Measurements from ENCODE around the gene IMP4. TPM values are rescaled to one million over a fixed set of nuclear protein-coding genes. Genes with fewer than 3 reads are reported as not detected.

IMP4 gene
- total and polyA plus RNA-seq, 2 of the 13 experiments (the other 11 are each of a cell fraction or from before 2014, with no cell fraction given), result 142 to 158 TPM

GRCh38 chr2:130342533-130343275 is at the start of gene IMP4 (continued):
- TF ChIP-seq ZNF691 (CRISPR knock-in tag; IDR thresholded peaks at IDR 0.05; ENCODE audit: borderline replicate concordance, low read depth) (peak; percentile 74; the same call in 1 of the 2 replicates), HDAC1 (CRISPR knock-in tag; IDR thresholded peaks at IDR 0.05) (peak; percentile 97), ZBTB34 (CRISPR knock-in tag; IDR thresholded peaks at IDR 0.05) (no peak; the same call in 1 of the 2 replicates), ETS1 (CRISPR knock-in tag; IDR thresholded peaks at IDR 0.05) (no peak), ASH2L (IDR thresholded peaks at IDR 0.05; ENCODE audit: insufficient read length, low read depth, low read length) (peak; percentile 89), MXD1 (CRISPR knock-in tag; IDR thresholded peaks at IDR 0.05) (peak; percentile 100), ZBED4 (CRISPR knock-in tag; IDR thresholded peaks at IDR 0.05; ENCODE audit: borderline replicate concordance) (peak; percentile 76), KDM2A (CRISPR knock-in tag; IDR thresholded peaks at IDR 0.05; ENCODE audit: borderline replicate concordance, low read depth) (peak; percentile 79), TGIF2 (CRISPR knock-in tag; IDR thresholded peaks at IDR 0.05) (peak; percentile 74; the same call in 1 of the 2 replicates), ZNF138 (CRISPR knock-in tag; IDR thresholded peaks at IDR 0.05; ENCODE audit: low read depth) (peak; percentile 29), SMYD3 (CRISPR knock-in tag; IDR thresholded peaks at IDR 0.05) (peak; percentile 85), POLR2AphosphoS5 (IDR thresholded peaks at IDR 0.05; ENCODE audit: low read depth, low read length) (peak; percentile 89), STAG1 (CRISPR knock-in tag; IDR thresholded peaks at IDR 0.05) (peak; percentile 30; the same call in 1 of the 2 replicates), HNRNPH1 (optimal IDR thresholded peaks at IDR 0.05; ENCODE audit: low read depth, low read length) (peak; percentile 25), GMEB1 (CRISPR knock-in tag; IDR thresholded peaks at IDR 0.05; ENCODE audit: borderline replicate concordance) (peak; percentile 84), FOXM1 (CRISPR knock-in tag; IDR thresholded peaks at IDR 0.05) (no peak), ZBTB20 (CRISPR knock-in tag; IDR thresholded peaks at IDR 0.05; ENCODE audit: borderline replicate concordance, low read depth) (peak; percentile 81; the same call in 1 of the 2 replicates), CEBPG (CRISPR knock-in tag; IDR thresholded peaks at IDR 0.05) (no peak; the same call in 1 of the 2 replicates)
